NB4 (cell line): ENCODE results near the gene HOXD4.

Experiments
- DNase-seq: peaks from one replicate; pipeline ENCODE4 v3.0.0; 2010; ENCODE audit warnings: low read depth
- H3K4me3 ChIP-seq: one replicate; pipeline ENCODE4 v1.5.1; 2011; ENCODE audit warnings: mild to moderate bottlenecking, low read depth, low read length, moderate library complexity
- MYC ChIP-seq: IDR thresholded peaks from 2 replicates; pipeline ENCODE4 v1.6.1; 2011; ENCODE audit warnings: low read depth, low read length
- POLR2A ChIP-seq: IDR thresholded peaks from 2 replicates; pipeline ENCODE4 v1.6.1; 2011; ENCODE audit warnings: mild to moderate bottlenecking; ENCODE audit not compliant: insufficient read length; ENCODE audit errors: extremely low read depth
- TF ChIP-seq, protein P1 (sequence below): IDR thresholded peaks from 2 replicates; pipeline ENCODE4 v1.6.1; 2011; ENCODE audit warnings: low read depth, low read length
- TF ChIP-seq, protein P2 (sequence below): IDR thresholded peaks from one replicate; pipeline ENCODE4 v1.5.1; 2012; ENCODE audit warnings: low read depth, low read length

HOXD4 gene

DNA sequence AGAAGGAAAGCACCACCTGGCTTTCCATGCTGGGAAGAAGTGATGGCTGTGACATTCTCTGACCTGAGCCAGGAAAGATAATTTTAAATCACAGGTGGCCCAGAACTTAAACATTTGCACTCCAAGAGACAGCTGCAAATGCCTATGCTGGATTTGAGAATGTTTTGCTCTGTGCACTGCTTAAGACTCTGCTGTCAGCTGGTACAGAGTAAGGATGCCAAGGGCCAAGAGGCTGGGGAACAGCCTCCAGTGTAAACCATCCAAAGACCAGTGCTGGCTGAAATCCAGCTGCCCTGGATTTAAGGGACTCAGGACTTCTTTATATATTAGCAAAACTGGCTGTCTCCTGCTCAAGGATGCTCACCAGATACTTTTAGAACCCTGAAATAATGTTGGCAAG is 18.0 kb upstream of the HOXD4 start:
- TF ChIP-seq, protein P1, sequence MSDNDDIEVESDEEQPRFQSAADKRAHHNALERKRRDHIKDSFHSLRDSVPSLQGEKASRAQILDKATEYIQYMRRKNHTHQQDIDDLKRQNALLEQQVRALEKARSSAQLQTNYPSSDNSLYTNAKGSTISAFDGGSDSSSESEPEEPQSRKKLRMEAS: no peak
- no peak for TF ChIP-seq MYC
- TF ChIP-seq, protein P2, sequence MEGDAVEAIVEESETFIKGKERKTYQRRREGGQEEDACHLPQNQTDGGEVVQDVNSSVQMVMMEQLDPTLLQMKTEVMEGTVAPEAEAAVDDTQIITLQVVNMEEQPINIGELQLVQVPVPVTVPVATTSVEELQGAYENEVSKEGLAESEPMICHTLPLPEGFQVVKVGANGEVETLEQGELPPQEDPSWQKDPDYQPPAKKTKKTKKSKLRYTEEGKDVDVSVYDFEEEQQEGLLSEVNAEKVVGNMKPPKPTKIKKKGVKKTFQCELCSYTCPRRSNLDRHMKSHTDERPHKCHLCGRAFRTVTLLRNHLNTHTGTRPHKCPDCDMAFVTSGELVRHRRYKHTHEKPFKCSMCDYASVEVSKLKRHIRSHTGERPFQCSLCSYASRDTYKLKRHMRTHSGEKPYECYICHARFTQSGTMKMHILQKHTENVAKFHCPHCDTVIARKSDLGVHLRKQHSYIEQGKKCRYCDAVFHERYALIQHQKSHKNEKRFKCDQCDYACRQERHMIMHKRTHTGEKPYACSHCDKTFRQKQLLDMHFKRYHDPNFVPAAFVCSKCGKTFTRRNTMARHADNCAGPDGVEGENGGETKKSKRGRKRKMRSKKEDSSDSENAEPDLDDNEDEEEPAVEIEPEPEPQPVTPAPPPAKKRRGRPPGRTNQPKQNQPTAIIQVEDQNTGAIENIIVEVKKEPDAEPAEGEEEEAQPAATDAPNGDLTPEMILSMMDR: no peak
- no peak for TF ChIP-seq POLR2A
- H3K4me3 ChIP-seq: no peak overlapping the region
- no peak for DNase-seq

DNA sequence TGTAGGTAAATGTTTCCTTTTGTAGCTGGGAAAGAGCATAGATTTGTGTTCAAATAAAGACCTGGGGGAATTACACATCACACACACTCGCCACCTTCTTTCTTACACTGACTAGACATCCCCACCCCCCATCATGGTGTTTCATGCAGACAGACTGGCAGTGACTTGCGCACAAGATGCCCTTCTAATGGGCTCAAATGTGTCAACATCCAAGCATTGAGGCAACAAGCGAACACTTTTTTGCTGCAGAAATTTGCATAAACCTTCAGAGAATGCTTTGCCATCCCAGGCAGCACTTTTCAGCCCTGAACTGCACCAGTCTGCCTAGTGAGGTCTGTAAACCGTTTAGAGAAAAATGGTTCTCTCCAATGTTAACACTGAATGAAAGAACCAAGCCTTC is 17.3 kb upstream of the HOXD4 start:
- TF ChIP-seq, protein P2: no peak
- TF ChIP-seq MYC: no peak
- TF ChIP-seq POLR2A: no peak
- TF ChIP-seq, protein P1: no peak
- H3K4me3 ChIP-seq: no peak overlapping the region
- no peak for DNase-seq

DNA sequence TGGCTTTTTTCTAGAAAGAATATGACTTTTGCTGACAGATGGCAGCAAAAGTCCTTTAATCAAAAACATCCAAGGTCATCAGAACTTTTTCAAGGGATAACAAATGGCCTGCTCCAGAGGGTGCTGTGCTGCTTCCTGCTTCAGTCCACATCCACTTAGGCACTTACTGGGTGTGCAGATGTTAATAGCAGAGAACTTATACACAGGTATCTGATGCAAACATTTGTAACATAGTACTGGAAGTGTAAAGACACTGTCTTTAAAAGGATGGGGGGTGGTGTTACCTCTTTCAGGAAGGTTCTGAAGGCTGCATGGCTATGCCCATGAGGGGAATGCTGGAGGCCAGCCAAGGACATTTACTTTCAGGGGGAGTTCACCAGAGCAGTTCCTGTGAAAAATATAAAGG is 16.3 kb upstream of the HOXD4 start:
- TF ChIP-seq, protein P2: no peak
- no peak overlapping the region for H3K4me3 ChIP-seq
- no peak for DNase-seq

DNA sequence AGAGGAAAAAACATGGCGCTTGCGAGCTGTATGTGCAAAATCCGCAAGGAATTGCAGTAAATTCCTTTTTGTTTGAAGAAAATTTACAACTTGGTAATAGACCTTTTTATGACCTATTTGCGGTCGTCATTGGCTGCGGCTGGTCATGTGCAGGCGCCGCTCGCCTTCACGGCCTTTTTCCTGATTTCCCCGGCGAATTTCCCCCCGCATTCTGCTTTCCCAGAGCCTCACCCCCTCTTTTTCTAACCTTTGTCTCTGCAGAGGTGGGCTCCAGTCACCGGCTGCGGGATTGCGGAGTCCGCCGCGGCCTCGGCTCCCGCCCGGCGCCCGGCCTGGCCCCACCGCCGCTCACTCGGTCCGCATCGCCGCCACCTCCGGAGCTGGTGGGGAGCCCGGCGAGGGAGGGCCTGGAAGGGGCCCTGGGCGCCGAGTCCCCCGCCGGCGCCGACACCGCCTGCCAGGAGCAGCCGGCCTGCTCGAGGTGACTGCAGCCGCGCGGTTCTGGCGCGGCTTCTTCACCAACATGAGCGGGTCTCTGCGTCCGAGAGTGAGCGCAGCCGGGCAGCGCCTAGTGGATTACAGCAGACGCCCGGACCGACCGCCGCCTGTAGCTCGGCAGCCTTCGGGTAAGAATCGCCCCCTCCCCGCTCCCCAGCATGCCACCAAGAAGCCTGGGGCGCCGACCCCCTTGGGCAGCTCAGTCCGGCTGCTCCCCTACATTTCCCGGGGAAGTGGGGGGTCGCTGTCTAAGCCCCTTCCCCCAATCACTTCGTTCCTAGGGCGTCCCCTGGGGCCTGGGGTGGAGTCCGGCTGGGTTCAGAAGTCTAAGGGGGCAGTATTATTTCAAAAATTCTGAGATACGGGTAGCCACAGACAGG is 14.7 kb upstream of the HOXD4 start:
- H3K4me3 ChIP-seq: no peak overlapping the region
- DNase-seq: peak; percentile 38
- TF ChIP-seq, protein P1: no peak
- TF ChIP-seq POLR2A: no peak
- TF ChIP-seq, protein P2: no peak
- TF ChIP-seq MYC: no peak

DNA sequence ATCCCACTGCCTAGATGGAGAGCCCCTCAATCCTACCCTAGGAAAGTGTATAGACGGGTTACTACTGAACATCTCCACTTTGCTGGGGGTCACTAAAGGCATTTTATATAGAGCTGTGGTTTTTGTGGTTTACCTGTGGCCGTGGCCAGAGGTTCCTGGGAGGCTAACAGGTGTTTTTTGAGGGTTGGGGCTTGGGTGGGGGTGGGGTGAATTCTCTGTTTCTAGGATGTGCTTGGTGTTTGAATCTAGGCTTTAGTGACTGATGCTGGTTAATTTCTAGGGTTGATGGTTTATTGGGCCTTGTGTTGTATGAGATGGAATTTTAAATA is 14.1 kb upstream of the HOXD4 start:
- H3K4me3 ChIP-seq: no peak overlapping the region
- no peak for DNase-seq
- TF ChIP-seq POLR2A: no peak
- TF ChIP-seq, protein P2: no peak
- TF ChIP-seq, protein P1: no peak
- TF ChIP-seq MYC: no peak

DNA sequence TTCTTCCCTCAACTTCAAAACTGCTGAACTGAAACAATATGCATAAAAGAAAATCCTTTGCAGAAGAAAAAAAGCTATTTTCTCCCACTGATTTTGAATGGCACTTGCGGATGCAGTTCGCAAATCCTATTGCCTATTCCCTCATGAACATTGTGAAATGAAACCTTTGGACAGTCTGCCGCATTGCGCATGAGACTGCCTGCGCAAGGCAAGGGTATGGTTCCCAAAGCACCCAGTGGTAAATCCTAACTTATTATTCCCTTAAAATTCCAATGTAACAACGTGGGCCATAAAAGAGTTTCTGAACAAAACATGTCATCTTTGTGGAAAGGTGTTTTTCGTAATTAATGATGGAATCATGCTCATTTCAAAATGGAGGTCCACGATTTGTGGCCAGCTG is 13.4 kb upstream of the HOXD4 start:
- no peak for DNase-seq
- TF ChIP-seq, protein P2: no peak
- TF ChIP-seq POLR2A (no peak), MYC (no peak)
- TF ChIP-seq, protein P1: no peak
- H3K4me3 ChIP-seq: no peak overlapping the region
